HL-60 (cell line): ENCODE results near the gene AQP12B.
"Not testable (repeated sequence)": the region's sequence is repeated elsewhere in the genome, so short reads cannot be mapped to it uniquely, and the experiment has no call there.

Experiments
- DNase-seq, 2 experiments: peaks; one replicate each; pipeline ENCODE4 v3.0.0-alpha.2; 2010 to 2020; ENCODE audit warnings: low read depth in 1 of 2, low spot score in 1 of 2
- H3K27ac ChIP-seq: fragments of 250-450 bp; sonication (Bioruptor Pico); replicated peaks from 2 replicates; pipeline ENCODE4 v1.5.1; 2020; ENCODE audit warnings: mild to moderate bottlenecking, moderate library complexity
- H3K27me3 ChIP-seq: fragments of 250-450 bp; sonication (Bioruptor Pico); 2 replicates; pipeline ENCODE4 v1.5.1; 2021; ENCODE audit warnings: mild to moderate bottlenecking, moderate library complexity; ENCODE audit not compliant: insufficient read depth, poor library complexity, severe bottlenecking
- H3K4me3 ChIP-seq: replicated peaks from 2 replicates; pipeline ENCODE4 v1.5.1; 2011; ENCODE audit warnings: mild to moderate bottlenecking, control low read depth, low read length; ENCODE audit not compliant: insufficient read depth
- GABPA ChIP-seq: IDR thresholded peaks from 2 replicates; pipeline ENCODE4 v1.6.1; 2012; ENCODE audit warnings: low read depth
- POLR2AphosphoS5 ChIP-seq: IDR thresholded peaks from 2 replicates; pipeline ENCODE4 v1.6.1; 2012; ENCODE audit warnings: low read depth
- SPI1 ChIP-seq: IDR thresholded peaks from 2 replicates; pipeline ENCODE4 v1.6.1; 2012; ENCODE audit warnings: low read depth, mild to moderate bottlenecking, borderline replicate concordance
- TF ChIP-seq, protein P1 (sequence below): IDR thresholded peaks from one replicate; pipeline ENCODE4 v1.5.1; 2011; ENCODE audit warnings: low read length, control low read depth, inconsistent platforms; ENCODE audit not compliant: insufficient read depth
- TF ChIP-seq, protein P2 (sequence below): IDR thresholded peaks from 2 replicates; pipeline ENCODE4 v1.6.1; 2012; ENCODE audit warnings: low read depth; ENCODE audit not compliant: insufficient replicate concordance

AQP12B gene

DNA sequence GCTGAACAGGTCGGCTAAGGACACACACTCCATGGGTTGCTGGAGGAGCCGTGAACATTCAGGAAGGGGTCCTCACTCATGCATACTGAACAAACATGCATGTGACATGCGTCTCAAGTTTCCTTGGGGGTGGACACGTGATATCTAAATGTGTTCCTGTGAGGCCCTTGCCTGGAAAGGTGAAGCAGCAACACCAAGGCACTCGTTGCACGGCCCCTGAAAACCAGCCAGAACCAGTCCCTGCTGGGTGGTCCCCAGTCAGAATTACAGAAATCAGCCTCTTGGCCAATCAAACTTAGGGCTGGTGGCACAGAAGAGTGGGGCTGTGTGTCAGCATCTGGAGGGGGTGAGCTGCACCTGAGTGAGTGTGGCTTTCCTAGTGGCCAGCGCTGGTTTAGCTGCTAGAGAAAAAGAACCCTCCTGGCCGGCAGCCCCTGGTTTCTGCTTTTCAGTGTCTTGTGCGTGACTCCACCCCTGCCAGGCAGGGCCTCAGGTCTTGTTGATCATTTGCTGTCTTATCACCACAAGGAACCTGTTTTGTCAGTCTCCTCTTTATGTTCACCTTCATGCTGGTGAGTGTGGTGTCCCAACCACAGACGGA, 3.2 kb upstream of the AQP12B start:
- peak in 1 of 2 experiments; percentile 39 for DNase-seq
- TF ChIP-seq, protein P1, sequence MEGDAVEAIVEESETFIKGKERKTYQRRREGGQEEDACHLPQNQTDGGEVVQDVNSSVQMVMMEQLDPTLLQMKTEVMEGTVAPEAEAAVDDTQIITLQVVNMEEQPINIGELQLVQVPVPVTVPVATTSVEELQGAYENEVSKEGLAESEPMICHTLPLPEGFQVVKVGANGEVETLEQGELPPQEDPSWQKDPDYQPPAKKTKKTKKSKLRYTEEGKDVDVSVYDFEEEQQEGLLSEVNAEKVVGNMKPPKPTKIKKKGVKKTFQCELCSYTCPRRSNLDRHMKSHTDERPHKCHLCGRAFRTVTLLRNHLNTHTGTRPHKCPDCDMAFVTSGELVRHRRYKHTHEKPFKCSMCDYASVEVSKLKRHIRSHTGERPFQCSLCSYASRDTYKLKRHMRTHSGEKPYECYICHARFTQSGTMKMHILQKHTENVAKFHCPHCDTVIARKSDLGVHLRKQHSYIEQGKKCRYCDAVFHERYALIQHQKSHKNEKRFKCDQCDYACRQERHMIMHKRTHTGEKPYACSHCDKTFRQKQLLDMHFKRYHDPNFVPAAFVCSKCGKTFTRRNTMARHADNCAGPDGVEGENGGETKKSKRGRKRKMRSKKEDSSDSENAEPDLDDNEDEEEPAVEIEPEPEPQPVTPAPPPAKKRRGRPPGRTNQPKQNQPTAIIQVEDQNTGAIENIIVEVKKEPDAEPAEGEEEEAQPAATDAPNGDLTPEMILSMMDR = no peak
- TF ChIP-seq, protein P2, sequence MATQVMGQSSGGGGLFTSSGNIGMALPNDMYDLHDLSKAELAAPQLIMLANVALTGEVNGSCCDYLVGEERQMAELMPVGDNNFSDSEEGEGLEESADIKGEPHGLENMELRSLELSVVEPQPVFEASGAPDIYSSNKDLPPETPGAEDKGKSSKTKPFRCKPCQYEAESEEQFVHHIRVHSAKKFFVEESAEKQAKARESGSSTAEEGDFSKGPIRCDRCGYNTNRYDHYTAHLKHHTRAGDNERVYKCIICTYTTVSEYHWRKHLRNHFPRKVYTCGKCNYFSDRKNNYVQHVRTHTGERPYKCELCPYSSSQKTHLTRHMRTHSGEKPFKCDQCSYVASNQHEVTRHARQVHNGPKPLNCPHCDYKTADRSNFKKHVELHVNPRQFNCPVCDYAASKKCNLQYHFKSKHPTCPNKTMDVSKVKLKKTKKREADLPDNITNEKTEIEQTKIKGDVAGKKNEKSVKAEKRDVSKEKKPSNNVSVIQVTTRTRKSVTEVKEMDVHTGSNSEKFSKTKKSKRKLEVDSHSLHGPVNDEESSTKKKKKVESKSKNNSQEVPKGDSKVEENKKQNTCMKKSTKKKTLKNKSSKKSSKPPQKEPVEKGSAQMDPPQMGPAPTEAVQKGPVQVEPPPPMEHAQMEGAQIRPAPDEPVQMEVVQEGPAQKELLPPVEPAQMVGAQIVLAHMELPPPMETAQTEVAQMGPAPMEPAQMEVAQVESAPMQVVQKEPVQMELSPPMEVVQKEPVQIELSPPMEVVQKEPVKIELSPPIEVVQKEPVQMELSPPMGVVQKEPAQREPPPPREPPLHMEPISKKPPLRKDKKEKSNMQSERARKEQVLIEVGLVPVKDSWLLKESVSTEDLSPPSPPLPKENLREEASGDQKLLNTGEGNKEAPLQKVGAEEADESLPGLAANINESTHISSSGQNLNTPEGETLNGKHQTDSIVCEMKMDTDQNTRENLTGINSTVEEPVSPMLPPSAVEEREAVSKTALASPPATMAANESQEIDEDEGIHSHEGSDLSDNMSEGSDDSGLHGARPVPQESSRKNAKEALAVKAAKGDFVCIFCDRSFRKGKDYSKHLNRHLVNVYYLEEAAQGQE = no peak
- no peak for TF ChIP-seq SPI1
- TF ChIP-seq POLR2AphosphoS5 = no peak
- no peak for TF ChIP-seq GABPA
- no peaks in the 10 kb centered on the region for H3K27me3 ChIP-seq
- no peak overlapping the region for H3K4me3 ChIP-seq
- no peak overlapping the region for H3K27ac ChIP-seq

DNA sequence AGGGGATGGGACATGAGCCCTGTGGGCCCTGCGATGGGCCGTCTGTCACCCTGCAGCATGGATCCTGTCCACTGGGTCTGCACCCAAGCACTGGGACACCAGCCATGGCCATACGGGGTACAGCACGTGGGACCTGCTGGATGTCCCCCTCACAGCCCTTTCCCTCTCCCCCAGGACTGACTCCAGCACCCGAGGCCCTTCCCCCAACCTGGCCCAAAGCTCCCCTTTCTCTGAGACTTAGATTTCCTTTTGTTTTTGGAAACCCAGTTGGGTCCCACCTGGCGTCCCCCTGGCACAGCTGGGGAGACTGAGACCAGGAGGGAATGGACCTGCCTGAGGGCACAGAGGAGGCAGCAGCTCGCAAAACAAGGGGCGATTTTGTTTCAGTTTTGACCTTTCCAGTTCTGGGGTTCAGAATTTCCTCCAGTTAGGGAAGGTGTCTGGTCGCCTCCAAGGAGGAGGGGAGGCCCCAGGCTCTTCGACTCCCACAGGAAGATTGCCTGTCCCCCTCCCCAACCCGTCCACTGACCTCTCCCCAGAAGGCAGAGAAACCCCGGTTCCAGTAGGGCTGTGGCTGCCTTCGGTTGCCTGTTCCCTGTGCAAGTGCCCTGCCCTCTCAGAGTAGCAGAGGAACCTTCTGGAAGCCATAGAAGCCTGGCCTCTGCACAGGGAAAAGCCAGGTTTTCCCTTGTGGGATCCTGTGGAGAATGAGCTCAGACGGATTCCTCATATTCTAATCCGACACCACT, 1.5 kb upstream of the AQP12B start:
- not testable (repeated sequence) for H3K4me3 ChIP-seq, H3K27ac ChIP-seq, DNase-seq, H3K27me3 ChIP-seq

DNA sequence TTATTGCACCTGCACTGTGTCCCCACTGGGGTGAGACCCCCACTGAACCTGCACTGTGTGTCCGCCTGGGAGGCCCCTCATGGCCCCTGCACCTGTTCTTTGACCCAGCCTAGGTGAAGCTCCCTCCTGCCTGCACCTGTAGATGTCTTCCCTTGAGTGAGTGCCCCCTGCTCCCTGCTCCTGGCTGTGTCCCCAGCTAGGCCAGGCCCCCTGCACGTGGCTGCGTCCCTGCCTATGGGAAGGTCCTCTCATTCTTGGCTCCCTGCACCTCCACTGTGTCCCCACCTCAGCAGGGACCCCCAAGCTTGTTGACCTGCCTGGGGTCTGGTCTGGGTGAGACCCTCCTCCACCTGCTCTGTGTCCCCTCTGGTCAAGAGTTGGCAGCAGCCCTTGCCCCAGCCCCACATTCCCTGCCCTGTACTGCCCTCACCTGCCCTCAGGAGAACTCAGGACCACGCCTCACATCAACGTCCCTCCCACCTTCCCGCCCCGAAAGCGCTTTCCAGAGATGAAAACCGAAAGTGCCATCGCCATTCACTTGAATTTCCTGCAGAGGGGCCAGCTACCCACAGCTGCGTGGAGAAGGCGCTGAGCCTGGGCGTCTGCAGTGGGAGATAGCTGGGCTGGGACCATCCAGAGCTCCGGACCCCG, 769 bp upstream of the AQP12B start:
- DNase-seq, H3K4me3 ChIP-seq, H3K27ac ChIP-seq, H3K27me3 ChIP-seq: not testable (repeated sequence)

DNA sequence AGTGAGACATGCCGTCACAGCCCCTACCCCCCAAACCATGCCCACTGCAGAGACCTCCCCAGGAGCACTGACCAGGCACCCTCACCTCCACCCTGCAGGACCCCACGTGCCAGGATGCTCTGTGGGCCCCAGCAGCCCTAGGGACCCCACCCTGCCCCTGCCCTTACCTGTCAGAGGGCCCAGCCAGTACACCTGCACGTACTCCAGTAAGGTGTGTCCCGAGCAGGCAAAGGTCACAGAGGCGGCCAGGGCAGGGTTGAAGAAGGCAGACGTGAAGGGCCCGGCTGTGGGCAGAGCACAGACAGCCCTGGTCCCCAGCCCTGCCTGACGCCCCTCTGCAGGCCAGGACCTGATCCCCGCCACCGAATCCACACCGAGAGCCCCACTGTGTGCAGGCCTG, 2.5 kb downstream of the AQP12B start:
- not testable (repeated sequence) for H3K4me3 ChIP-seq, H3K27ac ChIP-seq, H3K27me3 ChIP-seq, DNase-seq

DNA sequence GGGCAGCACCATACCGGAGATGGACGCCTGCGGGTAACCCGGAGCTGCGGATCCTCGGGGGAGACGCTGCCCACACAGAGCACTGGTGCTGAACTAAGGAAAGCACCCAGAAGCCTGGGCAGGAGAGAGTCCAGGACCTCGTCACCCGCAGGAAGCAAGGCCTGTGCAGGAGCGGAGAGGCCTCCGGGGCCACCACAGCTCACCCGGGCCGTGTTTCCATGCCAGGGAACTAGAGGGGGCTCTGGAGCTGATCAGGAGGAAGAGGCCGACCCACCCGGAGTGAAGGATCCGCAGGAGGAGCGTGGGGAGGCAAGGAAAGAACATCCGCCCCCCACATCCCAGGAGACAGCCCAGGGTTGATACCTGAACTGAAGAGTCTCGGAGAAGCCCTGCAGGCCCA, 3.8 kb downstream of the AQP12B start:
- H3K4me3 ChIP-seq, H3K27ac ChIP-seq, DNase-seq, H3K27me3 ChIP-seq: not testable (repeated sequence)

DNA sequence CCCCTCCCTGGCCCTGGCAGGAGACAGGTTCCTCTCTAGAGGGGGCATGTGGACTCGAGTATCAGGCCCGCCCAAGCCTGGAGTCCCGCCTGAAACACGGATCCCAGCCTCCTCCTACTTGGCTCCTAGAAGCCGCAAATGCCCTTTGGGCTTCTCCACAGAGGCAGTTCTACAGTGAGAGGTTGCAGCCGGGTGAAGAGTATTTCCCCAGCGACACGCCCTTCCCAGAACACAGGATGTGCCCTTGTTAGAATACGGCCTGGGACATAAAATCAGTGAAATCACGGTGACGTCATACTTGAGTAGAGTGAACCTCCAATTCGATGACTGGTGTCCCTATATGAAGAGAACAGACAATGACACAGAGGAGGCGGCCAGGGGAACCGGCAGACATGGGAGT, 4.6 kb downstream of the AQP12B start:
- not testable (repeated sequence) for H3K4me3 ChIP-seq, DNase-seq, H3K27ac ChIP-seq, H3K27me3 ChIP-seq

DNA sequence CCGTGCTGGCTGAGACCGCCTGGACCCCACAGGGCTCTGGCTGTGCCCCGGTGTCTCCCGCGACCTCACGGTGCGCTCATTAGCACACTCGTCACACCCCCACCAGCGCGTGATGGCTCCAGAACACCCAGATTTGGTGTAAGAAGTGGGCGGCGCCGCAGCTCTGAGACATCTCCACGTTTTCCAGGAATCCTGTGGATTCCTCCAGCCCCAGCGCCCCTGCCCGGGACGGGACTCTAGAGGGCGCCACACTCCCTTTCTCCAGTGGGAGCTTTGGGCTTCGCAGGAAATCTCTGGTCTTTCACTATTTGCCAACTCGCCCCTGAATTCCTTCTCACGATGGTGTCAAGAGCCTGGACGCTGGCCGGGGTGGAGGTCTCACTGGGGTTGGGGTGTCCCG, 7.3 kb downstream of the AQP12B start:
- not testable (repeated sequence) for H3K4me3 ChIP-seq, H3K27me3 ChIP-seq, DNase-seq, H3K27ac ChIP-seq

DNA sequence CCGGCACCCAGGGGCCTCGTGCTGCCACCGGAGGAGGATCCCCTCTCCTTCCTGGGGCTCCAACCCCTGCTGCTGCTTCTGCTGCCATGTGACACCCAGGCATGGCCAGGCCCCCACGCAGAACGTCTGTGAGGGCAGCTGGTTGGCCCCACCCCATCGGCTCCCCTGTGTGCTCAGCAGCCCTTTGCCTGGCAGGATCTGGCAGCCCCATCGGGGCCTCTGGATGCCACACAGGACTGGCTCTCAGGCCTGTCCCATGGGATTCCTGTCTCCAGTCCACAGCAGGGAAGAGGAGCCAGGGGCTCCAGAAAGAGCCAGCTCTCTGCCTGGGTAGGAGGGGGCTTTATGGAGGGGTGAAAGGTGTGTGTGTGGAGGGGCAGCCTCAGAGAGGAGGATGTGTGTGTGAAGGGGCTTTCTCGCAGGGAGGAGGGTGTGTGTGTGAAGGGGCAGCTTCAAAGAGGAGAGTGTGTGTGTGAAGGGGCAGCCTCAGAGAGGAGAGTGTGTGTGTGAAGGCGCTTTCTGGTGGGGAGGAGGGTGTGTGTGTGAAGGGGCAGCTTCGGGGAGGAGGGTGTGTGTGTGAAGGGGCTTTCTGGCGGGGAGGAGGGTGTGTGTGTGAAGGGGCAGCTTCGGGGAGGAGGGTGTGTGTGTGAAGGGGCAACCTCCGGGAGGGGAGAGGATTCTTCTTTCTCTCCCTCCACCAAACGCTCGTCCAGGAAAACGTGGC, 8.1 kb downstream of the AQP12B start:
- not testable (repeated sequence) for H3K27me3 ChIP-seq, DNase-seq, H3K4me3 ChIP-seq, H3K27ac ChIP-seq
